ENCODE data around the gene RASGRP2. TPM values are rescaled to one million over a fixed set of nuclear protein-coding genes. Genes with fewer than 3 reads are reported as not detected.

Gene RASGRP2
- total RNA-seq, 1 experiment from 2014 or later: 26.9 TPM

DNA sequence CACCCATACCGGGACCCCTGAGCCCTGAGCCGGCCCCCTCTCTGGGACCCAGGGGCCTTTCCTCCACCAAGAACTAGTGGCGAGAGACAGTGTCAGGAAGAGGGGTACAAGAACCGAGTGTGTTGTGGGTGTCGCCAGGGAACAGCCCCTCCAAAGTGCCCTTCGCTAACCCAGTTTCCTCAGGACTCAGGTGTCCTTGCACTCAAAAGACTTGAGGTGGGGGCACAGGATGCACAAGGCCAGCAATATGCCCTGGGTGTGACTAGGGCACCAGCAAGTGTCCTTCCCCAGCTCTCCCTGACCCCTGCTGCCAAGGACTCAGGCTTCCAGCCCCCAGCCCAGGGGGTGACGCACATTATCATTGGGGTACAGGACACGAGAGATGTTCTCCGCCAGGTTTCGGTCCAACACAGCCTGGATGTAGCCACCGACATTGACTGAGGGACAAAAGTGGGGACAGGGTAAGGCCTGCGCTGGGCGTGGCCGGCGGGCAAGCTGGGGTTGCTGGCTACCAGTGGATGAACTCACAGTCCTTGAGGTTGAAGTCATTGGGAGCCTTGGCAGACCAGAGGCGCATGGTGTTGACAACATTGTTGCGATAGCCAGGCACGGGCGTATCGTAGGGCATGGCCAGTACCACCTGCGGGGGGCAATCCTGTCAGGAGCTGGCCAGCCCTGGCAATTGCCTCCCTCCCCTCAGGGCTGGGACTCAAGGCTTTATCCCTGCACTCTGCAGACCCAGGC, 11.1 kb upstream of the RASGRP2 start:
- no peaks in the 10 kb centered on the region; the same call in none of the 2 replicates for H3K27me3 Mint-ChIP-seq (ENCODE audit: low read depth)
- TF ChIP-seq, protein P1, sequence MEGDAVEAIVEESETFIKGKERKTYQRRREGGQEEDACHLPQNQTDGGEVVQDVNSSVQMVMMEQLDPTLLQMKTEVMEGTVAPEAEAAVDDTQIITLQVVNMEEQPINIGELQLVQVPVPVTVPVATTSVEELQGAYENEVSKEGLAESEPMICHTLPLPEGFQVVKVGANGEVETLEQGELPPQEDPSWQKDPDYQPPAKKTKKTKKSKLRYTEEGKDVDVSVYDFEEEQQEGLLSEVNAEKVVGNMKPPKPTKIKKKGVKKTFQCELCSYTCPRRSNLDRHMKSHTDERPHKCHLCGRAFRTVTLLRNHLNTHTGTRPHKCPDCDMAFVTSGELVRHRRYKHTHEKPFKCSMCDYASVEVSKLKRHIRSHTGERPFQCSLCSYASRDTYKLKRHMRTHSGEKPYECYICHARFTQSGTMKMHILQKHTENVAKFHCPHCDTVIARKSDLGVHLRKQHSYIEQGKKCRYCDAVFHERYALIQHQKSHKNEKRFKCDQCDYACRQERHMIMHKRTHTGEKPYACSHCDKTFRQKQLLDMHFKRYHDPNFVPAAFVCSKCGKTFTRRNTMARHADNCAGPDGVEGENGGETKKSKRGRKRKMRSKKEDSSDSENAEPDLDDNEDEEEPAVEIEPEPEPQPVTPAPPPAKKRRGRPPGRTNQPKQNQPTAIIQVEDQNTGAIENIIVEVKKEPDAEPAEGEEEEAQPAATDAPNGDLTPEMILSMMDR (conservative IDR thresholded peaks at IDR 0.05): no peak
- no peak overlapping the region; a peak in 1 of 5 replicates for H3K4me3 Mint-ChIP-seq
- Histone ChIP-seq H3K4me1 (ENCODE audit: insufficient read depth, low read length) (no peaks in the 10 kb centered on the region; the same call in 1 of the 2 replicates), H3K4ac (ENCODE audit: low read depth, low read length) (no peak overlapping the region), H2BK5ac (ENCODE audit: insufficient read length, low read length) (no peak overlapping the region), H4K20me1 (ENCODE audit: control insufficient read depth, insufficient read depth, insufficient read length) (no peaks in the 10 kb centered on the region), H2AK5ac (ENCODE audit: insufficient read length, low read length) (no peak overlapping the region), H3K4me2 (ENCODE audit: insufficient read depth, insufficient read length, low read length) (no peak overlapping the region), H3K56ac (ENCODE audit: insufficient read length, low read depth, low read length) (no peak overlapping the region), H3K27ac (ENCODE audit: insufficient read length, low read depth, low read length) (no peak overlapping the region), H2BK15ac (ENCODE audit: low read depth, low read length) (no peak overlapping the region), H3K18ac (ENCODE audit: insufficient read length, low read depth, low read length) (no peak overlapping the region), H2BK12ac (ENCODE audit: insufficient read length, low read depth, low read length) (no peak overlapping the region), H4K5ac (ENCODE audit: insufficient read length, low read depth, low read length) (no peak overlapping the region), H3K23me2 (ENCODE audit: insufficient read length, low read depth, low read length, poor library complexity, severe bottlenecking) (no peaks in the 10 kb centered on the region), H3K79me1 (ENCODE audit: insufficient read depth, low read depth, low read length, poor library complexity, severe bottlenecking) (no peaks in the 10 kb centered on the region), H2BK120ac (ENCODE audit: low read depth, low read length, poor library complexity, severe bottlenecking) (no peak overlapping the region), H3K79me2 (ENCODE audit: insufficient read depth, low read length) (no peaks in the 10 kb centered on the region), H3K27me3 (ENCODE audit: insufficient read depth, low read length) (no peaks in the 10 kb centered on the region), H4K91ac (ENCODE audit: insufficient read length, low read depth, low read length) (no peak overlapping the region), H4K8ac (replicated peaks; ENCODE audit: insufficient read length, low read depth, low read length) (no peak overlapping the region), H2AFZ (ENCODE audit: low read length) (no peak overlapping the region), H2BK20ac (ENCODE audit: low read depth, low read length, poor library complexity, severe bottlenecking) (no peak overlapping the region), H3K9ac (ENCODE audit: extremely low read depth, insufficient read length, low read length) (no peak overlapping the region), H3K23ac (ENCODE audit: insufficient read length, low read depth, low read length) (no peak overlapping the region), H3K14ac (ENCODE audit: insufficient read depth, low read length) (no peak overlapping the region), H3K9me3 (ENCODE audit: control insufficient read depth, low read depth, low read length) (no peaks in the 10 kb centered on the region), H3T11ph (ENCODE audit: low read length) (no peak overlapping the region)
- DNase-seq: no peak
- peaks cover 0 to 12% (median 2%) of the 10 kb centered on the region in 3 experiments; a peak in 3 of 7 replicates for H3K36me3 Mint-ChIP-seq (ENCODE audit: insufficient read depth in 1 of 3, low read depth in 3 of 3)
- peaks cover 20 to 43% of the 10 kb centered on the region in 2 experiments for H3K4me1 Mint-ChIP-seq
- WGBS (ENCODE audit: extremely low coverage, insufficient read length, low lambda C conversion rate): no CpG with 5 or more reads among the region's 21 CpGs
- no peak overlapping the region for H3K27ac Mint-ChIP-seq
- H3K9me3 Mint-ChIP-seq: no peaks in the 10 kb centered on the region
